ENCODE measurements around the gene TCTN3.

The TCTN3 gene

DNA sequence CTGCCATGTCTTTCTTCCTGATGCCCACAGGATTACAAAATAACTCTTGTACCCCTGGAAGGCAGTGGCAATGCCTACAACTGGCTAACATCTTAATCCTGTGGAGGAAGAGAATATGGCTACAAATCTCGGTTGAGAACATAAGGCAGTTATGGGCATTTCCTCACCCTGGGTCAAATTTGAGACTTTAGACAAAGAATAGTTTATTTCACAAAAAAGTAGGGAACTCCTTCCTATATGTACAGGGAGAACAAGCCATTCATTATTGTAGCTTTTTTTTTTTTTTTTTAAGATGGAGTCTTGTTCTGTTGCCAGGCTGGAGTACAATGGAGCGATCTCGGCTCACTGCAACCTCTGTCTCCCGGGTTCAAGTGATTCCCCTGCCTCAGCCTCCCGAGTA lies 39.8 kb downstream of the TCTN3 start:
- TF ChIP-seq, protein P1, sequence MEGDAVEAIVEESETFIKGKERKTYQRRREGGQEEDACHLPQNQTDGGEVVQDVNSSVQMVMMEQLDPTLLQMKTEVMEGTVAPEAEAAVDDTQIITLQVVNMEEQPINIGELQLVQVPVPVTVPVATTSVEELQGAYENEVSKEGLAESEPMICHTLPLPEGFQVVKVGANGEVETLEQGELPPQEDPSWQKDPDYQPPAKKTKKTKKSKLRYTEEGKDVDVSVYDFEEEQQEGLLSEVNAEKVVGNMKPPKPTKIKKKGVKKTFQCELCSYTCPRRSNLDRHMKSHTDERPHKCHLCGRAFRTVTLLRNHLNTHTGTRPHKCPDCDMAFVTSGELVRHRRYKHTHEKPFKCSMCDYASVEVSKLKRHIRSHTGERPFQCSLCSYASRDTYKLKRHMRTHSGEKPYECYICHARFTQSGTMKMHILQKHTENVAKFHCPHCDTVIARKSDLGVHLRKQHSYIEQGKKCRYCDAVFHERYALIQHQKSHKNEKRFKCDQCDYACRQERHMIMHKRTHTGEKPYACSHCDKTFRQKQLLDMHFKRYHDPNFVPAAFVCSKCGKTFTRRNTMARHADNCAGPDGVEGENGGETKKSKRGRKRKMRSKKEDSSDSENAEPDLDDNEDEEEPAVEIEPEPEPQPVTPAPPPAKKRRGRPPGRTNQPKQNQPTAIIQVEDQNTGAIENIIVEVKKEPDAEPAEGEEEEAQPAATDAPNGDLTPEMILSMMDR (IDR thresholded peaks at IDR 0.05; ENCODE audit: extremely low read depth, insufficient read depth, missing control alignments): no peak
- in situ Hi-C loops (cut with MboI; ENCODE audit: low pct_unique_long_range_greater_than_20kb, low sequenced_read_pairs, unreplicated experiment): no loop called here
- DNase-seq (ENCODE audit: low spot score): no peak

DNA sequence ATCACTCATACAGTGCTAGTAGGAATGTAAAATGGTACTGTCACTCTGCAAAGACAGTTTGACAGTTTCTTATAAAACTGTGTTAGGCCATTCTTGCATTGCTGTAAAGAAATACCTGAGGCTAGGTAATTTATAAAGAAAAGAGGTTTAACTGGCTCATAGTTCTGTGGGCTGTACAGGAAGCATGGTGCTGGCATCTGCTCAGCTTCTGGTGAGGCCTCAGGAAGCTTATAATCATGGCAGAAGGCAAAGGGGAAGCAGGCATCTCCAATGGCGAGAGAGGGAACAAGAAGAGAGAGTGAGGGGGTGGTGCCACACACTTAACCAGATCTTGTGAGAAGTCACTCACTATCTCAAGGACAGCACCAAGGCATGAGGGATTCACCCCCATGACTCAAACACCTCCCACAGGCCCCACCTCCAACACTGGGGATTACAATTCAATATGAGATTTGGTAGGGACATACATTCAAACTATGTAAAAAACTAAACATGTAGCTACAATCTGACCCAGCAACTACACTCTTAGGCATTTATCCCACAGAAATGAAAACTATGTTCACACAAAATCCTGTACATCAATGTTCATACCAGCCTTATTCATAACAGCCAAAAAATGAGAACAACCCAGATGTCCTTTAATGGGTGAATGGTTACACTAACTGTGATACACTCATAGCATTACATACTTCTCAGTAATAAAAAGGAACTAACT lies 42.2 kb downstream of the TCTN3 start:
- in situ Hi-C loops (cut with MboI; ENCODE audit: low pct_unique_long_range_greater_than_20kb, low sequenced_read_pairs, unreplicated experiment): no loop called here
- TF ChIP-seq, protein P1 (IDR thresholded peaks at IDR 0.05; ENCODE audit: extremely low read depth, insufficient read depth, missing control alignments): no peak
- DNase-seq (ENCODE audit: low spot score): no peak

DNA sequence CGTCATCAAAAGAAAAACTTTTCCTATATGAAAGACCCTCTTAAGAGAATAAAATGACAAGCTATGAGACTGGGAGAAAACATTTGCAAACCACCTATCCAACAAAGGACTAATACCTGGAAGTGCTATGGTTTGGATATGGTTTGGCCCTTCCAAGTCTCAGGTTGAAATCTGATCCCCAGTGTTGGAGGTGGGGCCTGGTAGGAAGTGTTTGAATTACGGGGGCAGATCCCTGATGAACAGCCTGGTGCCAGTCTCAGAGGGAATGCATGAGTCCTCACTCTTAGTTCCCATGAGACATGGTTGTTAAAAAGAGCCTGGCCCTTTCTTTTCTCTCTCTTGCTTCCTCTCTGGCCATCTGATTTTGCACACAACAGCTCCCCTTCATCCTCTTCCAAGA lies 43.5 kb downstream of the TCTN3 start:
- TF ChIP-seq, protein P1 (IDR thresholded peaks at IDR 0.05; ENCODE audit: extremely low read depth, insufficient read depth, missing control alignments): no peak
- in situ Hi-C loops (cut with MboI; ENCODE audit: low pct_unique_long_range_greater_than_20kb, low sequenced_read_pairs, unreplicated experiment): no loop called here
- DNase-seq (ENCODE audit: low spot score): no peak

DNA sequence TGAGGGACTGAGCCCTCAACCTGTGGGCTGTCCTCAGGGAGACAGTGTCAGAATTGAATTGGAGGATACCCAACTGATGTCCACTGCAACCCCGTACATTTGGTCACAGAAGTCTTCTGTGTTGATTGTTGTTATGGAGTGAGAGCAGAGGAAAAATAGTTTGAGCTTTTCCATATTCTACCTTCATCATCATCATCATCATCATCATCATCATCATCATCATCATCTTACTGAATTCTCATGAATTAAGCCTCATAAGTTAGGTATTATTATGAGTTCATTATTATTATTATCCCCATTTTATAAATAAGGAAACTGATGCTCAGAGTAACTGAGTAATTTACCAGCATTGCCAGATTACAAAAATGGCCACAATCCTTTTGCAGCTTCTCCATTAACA lies 45.6 kb downstream of the TCTN3 start:
- in situ Hi-C loops (cut with MboI; ENCODE audit: low pct_unique_long_range_greater_than_20kb, low sequenced_read_pairs, unreplicated experiment): no loop called here
- TF ChIP-seq, protein P1 (IDR thresholded peaks at IDR 0.05; ENCODE audit: extremely low read depth, insufficient read depth, missing control alignments): no peak

DNA sequence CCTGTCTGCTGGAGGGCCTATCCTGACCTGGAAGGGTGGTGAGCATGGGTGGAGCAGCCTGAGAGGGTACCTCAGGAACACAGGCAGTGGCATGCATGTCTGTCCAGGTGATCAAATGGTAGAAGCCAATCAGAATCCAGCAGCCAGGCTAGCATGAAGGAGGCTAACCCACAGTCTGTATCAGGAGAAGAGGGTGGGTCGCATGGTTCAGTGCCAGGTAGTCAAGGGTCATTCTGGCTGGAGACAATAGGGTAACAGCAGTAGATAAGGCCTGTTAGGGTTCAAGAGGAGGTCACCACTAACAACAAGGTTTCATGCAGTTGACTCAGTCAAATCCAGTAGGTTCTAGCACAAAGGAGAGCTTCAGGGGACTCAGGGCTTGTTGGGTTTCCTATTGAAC lies 47.6 kb downstream of the TCTN3 start:
- TF ChIP-seq, protein P1 (IDR thresholded peaks at IDR 0.05; ENCODE audit: extremely low read depth, insufficient read depth, missing control alignments): no peak
- no peak for DNase-seq (ENCODE audit: low spot score)
- in situ Hi-C loops (cut with MboI; ENCODE audit: low pct_unique_long_range_greater_than_20kb, low sequenced_read_pairs, unreplicated experiment): no loop called here

More for the DNA sequence above, 45.6 kb downstream of the TCTN3 start:
- DNase-seq (ENCODE audit: low spot score): no peak

DNA sequence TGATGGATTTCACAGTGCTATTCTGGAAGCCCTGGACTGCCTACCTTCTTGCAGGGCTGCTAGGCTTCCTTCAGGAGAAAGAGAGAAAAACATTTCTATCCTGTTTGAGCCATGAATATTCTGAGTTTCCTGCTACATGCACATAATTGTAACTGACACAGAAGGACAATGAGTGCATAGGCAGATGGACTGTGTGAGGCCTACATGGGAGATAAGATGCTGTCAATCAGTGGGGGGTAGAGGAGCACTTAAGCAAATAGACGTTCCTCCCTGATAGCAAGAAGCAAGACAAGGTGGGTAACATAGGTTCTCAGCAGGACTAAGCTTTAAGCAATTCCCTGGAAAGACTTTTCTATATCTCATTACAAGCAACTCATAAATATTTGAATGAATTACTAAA lies 48.8 kb downstream of the TCTN3 start:
- no peak for DNase-seq (ENCODE audit: low spot score)
- in situ Hi-C loops (cut with MboI; ENCODE audit: low pct_unique_long_range_greater_than_20kb, low sequenced_read_pairs, unreplicated experiment): no loop called here
- TF ChIP-seq, protein P1 (IDR thresholded peaks at IDR 0.05; ENCODE audit: extremely low read depth, insufficient read depth, missing control alignments): no peak
